HG03095 (cell line): ENCODE results near the gene PTTG1.

Experiments used
- ATAC-seq: cut with Tn5 transposase; IDR thresholded peaks from one replicate; pipeline ENCODE4 v1.9.1; 2021; ENCODE audit warnings: moderate library complexity; ENCODE audit not compliant: unreplicated experiment

PTTG1 gene

DNA sequence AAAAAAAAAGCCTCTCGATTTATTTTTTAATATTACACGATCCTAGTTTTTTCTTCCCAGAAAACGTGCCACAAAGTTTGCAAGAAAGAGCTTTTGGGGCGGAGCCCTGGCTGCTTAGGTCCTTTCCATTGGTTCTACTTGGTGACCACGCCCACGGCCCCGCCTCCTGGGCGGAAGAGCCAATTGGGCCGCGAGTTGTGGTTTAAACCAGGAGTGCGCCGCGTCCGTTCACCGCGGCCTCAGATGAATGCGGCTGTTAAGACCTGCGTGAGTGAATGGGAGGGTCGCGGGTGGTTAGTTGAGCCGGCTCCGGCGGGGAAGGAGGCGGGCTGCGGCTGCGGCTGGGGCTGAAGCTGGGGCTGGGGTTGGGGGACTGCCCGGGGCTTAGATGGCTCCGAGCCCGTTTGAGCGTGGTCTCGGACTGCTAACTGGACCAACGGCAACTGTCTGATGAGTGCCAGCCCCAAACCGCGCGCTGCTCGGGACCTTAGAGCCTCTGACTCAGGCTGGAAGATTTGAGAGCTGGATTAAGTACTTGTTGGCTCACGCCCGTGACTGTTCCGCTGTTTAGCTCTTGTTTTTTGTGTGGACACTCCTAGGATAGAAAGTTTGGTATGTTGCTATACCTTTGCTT is at the start of gene PTTG1:
PTTG1 (plus strand) TSS at position 231 of the 634 bp plus-strand sequence. CDS start 458 bp downstream, outside the sequence.
- ATAC-seq = peak; percentile 76

DNA sequence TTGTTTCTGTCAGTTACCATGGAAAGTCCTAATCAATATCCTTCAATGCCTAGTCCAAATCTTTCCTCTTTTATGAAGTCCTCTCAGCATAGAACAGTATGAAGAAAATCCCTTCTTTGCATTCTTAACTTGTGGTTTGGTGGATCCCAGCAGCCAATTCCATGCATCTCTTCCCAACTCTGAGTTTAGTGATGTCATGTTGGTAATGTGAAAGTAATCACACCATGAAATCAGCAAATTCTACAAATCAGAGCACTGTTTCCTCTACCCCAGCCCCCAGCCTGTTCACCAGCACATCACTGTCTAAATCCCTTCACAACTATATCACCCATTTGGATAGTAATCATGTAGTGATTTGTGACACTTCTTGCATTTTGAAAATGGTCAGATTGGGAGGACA is 46.5 kb upstream of the PTTG1 start:
- ATAC-seq = no peak

DNA sequence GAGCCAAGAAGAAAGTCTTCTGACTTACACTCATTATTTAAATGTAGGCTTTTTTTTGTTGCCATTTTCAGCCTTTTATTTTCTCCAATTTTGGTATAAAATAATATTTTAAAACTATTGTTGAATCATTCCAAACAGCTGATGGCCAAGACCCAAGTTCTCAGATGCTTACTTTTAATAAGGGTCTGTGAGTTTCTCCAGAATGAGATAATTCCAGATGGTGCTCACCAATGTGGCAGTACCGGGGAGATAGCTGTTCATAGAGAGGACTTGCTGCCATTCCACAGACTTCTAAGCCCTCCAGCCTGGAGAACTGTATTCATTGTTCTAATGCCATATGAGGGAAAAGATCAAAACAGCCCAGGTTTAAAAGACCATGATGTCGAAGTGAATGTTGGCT is 46.0 kb upstream of the PTTG1 start:
- ATAC-seq = no peak

DNA sequence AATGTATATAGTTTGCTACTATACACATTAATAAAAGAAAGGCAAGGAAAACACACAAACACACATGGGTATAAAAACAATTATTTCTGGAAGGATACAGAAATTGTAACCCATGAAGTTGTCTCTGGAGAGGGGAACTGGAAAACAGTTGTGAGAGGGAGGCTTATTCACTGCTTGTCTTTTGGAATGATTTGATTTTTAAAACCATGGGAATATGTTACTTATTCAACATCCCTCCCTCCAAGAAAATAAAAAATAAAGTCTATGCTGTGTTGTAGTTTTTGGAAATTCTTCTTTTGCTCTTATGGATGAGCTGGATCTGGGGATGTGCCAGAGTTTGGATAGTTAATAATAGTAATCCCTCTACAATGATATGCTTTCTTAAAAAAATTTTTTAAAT is 45.2 kb upstream of the PTTG1 start:
- no peak for ATAC-seq

DNA sequence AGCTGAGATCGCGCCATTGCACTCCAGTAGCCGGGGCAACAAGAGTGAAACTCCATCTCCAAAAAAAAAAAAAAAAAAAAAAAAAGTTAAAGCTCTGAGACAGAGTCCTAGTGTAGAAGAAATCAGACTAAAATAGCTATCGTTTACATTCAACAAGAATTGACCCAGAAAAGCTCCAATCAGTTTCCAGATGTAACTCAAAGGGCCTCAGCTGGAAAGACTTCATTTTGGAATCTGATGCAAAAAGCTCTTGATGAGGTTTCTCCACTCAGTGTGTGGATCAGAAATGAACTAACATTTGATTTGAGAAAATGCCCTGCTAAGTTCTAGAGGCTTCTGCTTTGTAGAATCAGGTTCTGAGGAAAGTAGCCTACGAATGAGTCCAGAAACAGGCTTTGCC is 44.0 kb upstream of the PTTG1 start:
- no peak for ATAC-seq

DNA sequence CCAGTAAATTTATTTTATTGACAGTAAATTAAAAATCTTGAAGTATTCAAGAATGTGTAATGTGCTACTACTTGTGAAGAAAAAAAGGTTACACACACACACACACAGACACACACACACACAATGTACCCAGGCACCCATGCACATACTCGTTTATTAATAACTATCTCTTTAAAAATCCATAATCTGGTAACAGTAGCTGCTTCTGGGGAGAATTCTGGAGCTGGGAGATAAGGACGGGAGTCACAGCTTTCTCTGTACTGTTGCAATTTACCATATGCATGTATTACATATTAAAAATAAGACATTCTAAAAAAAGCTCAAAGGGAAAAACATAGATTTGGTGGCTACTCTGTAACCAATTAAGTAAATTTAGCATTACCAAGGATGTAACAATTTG is 43.3 kb upstream of the PTTG1 start:
- no peak for ATAC-seq

DNA sequence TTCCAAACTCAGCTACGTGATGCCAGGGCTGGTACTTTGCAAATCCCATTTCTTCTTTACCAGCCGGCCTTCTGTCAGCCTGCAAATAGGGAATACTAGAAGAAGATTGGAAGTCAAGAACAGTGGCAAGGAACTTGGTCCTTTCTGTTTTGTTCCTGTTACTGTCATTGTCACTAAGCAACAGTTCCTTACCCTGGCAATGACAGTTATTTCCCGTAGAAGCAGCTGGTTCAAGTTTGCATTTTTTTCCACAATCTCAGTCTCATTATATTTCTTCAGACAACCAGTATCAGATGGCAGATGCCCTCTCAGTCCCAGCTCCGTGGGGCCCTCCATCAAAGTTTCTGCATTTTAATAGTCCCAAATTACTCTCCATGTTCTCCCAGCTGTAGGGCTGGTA is 42.1 kb upstream of the PTTG1 start:
- ATAC-seq = no peak

DNA sequence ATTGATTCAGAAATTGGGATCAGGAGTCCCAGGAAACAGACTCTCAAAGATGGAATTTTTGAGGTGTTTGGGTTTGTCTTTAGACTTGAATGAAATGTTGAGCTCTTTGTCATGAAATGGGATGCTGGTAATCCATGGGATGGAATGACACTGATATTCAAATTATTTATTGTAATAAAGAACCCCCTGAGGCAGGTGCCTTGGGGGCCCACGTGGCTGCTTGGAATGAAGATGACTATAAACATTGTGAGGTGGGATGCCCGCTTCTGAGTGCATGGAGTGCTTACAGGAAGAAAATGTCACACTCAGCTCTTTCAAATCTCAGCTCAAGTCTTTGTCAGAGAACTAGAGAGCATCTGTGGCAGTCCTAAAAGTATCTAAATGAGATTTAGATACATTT is 41.6 kb upstream of the PTTG1 start:
- no peak for ATAC-seq

DNA sequence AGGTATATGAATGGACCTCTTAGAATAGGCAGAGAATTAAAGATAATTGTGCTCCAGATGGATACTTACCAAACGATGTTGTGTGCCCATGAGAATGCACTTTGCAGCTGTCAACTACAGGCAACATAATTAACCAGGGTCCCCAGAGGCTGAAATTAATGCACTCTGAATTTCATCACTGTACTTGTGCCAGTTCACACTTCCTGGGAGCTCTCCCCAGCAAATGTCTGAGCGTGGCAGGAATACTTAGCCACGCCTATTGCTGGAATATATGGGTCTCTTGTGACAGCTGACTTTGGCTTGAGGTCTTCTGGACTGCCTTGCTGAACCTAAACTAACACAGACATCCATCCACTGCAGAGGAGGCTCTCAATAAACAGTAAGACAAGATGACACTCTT is 39.3 kb upstream of the PTTG1 start:
- no peak for ATAC-seq

DNA sequence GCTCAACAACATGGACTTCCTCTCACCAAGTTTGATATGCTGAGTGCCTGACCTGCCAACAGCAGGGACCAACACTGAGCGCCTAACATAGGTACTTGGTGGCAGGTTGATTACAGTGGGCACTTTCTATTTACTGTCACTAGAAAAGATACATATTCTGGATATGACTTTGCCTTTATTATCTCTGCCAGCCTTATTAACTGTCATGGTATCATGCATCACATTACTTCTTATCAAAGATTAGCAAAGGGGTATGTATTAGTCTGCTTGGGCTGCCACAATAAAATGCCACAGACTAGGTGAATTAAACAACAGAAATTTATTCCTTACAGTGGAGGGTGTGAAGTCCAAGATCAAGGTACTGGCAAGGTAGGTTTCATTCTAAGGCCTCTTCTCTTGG is 37.0 kb upstream of the PTTG1 start:
- no peak for ATAC-seq

DNA sequence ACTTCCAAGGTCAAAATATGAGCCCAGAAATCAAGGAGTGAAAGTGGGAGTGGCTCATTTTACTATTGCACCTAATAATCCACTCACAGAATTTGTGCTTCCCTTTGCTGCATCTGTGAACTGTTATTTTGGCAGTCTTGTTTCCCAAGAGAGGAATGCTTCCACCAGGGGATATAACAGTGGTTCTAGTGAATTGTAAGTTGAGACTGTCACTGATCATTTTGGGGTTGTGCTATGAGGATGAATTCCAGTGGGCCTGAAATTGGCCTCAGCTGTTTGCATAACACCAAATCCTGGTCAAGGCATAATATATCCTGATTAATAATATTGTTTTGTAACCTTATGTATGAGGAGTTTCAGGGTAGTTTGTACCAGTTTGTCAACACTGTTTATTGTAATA is 36.2 kb upstream of the PTTG1 start:
- ATAC-seq = no peak

DNA sequence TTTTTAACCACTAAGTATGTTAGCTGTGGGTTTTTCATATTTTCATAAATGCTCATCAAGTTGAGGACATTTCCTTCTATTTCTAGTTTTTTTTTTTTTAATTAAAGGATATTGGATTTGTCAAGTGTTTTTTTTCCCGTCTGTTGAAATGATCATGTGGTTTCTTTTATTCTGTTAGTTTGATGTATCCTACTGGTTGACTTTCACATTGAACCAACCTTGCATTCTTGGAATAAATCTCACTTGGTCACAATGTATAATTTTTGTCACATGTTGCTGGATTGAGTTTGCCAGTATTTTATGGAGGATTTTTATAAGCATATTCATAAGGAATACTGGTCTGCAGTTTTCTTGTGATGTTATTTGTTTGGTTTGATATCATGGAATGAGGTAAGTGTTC is 34.2 kb upstream of the PTTG1 start:
- no peak for ATAC-seq

DNA sequence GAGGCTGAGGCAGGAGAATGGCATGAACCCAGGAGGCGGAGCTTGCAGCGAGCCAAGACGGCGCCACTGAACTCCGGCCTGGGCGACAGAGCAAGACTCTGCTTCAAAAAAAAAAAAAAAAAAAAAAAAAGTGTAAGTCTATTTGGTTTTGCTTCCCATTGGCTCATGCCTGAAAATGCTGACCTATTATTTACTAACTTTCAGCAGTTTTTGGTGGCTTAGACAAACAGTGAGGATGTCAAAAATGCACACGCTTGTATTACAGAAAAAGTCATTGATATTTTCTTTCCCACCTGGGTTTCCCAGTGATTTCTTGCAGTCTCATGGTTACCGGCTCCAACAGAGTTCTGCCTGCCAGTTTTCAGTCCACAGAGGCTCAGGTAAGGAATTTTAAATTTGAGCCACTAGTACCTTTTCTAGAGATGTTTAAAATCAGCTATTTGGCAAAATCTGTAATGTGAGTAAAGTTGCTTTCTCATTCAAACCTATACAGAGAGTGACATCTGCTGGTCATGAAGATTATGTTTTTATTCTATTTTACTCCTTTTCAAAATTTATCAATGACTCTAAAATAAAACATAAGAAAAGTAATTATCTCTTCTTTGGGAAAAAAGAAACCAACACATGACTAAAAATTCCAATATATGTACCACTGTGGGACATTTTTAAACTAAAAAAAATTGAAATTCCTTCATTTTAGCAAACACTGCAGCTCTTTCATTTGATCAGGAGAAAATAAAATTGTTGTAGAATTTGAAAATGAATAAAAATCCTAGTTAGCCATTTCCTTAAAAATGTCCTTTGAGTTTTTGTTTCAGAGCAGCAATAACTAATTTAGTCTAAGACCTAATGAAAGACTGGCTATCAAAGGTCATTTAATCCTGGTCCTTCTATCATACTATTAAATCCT is 30.6 kb upstream of the PTTG1 start:
- no peak for ATAC-seq

DNA sequence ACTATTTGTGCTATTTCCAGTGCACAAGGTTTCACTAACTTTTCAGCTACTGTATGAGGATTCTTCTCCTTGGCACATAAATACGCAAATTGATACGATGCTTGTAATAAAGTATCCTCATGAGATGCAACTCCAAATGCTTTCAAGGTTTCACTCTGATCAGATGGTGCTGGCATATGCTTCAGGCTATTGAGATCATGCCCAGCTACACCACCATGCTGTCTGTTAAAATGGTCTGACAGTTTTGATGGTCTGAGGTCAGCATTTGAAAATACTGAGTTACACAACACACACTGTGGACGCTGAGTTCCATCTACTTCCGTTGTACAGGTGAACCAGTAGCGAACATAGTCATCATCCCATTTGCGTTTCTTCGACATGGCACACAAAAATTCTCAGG is 26.5 kb upstream of the PTTG1 start:
- ATAC-seq = no peak

DNA sequence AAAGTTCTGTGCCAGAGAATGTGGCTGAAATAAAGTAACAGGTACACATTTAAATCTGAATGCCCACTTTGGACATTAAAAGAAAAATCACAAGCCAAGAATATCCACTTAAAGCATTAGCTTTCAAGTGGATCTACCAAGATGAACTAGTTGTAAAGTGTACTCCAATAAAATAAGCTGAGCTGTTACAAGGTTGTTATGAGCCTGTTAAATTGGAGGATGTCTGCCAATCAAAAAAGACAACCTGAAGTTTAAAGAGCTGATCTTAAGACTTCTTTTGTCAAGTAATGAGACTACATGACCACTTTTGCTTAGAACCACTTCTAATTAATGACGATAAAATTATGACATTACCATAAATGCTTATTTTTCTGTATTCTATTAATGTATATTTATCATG is 24.2 kb upstream of the PTTG1 start:
- ATAC-seq = no peak

DNA sequence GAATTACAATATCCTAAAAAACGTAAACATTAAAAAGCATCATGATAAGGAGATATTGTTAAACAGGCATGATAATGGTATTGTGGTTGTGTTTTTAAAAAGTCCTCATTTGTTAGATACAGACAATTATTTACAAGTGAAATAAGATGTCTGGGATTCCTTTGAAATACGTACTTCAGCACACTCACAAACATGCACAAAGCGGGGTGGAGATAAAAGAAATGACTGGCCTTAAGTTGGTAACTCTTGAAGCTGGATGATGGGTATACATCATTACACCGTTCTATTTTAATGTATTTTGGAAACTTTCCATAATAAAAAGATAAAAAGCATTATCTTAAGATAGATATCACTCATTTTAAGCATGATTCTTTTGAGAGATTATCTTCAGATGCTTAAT is 22.8 kb upstream of the PTTG1 start:
- no peak for ATAC-seq

DNA sequence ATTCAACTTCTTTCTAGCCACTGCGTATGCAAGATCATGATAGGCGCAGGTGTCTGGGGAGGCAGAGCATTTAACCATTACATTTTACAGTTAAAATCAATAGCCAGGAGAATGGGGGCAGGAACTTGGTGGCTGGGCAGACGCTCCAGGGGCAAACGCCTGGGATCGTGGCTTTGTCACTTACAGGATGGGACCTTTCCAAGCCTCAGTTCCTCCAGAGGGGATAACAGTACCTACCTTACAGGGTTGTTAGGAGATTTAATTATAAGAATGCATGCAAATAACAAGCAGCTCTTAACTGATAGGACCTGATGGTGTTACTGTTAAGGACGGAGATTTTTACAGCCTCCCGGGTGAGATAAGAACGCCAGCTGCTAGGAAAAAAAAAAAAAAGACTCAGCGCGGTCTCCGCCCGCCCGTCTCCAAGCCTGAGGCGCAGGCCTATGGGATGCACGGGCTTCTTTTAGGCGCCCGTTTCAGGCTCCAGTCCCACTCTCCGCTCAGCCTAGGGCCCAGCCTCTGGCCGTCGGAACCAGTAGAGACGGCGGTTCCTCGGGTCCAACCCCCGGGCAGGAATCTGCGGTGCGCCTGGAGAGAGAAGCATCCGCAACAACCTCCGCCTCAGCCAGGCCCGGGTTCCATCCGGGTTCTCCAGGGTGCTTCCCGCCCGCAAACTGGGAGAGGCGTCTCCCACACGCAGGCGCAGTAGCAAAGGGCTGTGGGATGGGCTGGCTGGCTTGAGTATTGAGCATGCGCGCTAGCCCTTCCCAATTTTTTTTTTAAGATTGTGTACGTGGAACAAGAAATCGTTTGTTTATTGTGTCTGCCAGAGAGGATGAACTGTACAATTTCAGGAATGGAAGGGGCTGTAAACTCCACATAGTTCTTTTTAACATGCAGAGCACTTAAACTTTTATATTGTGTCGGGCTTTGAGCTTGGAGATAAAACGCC is 22.0 kb upstream of the PTTG1 start, which contains the start of gene FAM200C:
FAM200C (minus strand) TSS at position 653 of the 952 bp plus-strand sequence. CDS start 4,564 bp downstream, outside the sequence.
- peak; percentile 81 for ATAC-seq

DNA sequence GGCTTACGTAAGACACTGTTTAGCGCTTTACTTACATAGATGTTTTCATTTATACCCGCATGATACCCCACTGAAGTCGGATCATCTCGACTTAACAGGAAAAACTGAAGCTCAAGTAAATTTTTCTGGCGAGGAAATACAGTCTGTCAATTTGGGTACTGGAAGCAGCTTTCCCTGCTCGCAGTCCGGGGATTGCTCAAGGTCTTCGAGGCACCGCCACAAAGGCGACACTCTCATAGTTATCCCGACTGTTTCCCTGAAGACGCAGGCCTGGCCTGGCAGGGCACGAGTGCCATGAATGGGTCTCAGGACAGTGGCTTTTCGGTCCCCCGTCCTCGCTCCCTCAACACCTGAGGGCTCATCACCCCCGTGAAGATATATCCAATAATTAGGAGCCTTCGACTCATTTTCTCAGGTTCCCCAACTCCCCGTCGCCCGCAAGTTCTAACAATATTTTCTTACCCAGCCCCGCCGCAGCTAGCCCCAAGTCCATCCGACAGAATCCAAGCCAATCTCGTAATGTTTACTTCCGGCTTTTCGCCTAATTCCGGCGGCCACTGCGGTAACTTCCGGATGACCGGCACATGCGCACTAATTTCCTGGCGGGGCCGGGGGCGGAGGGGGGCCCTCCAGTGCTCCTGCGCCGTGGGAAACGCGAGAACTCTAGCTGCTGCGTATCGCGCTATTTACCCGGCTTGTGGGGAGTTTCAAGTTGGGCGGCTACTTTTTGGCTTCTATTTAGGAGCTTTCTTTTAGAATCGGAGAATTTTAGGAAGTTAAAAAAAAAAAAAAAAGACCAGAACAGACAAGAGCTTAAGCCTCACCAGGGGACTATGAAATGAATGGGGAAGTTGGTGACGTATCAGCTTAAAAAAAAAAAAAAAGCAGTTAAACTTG is 2.8 kb upstream of the PTTG1 start, which contains the start of gene SLU7:
SLU7 (minus strand) TSS at position 521 of the 897 bp plus-strand sequence. CDS start 3,787 bp downstream, outside the sequence.
- ATAC-seq = peak; percentile 60

DNA sequence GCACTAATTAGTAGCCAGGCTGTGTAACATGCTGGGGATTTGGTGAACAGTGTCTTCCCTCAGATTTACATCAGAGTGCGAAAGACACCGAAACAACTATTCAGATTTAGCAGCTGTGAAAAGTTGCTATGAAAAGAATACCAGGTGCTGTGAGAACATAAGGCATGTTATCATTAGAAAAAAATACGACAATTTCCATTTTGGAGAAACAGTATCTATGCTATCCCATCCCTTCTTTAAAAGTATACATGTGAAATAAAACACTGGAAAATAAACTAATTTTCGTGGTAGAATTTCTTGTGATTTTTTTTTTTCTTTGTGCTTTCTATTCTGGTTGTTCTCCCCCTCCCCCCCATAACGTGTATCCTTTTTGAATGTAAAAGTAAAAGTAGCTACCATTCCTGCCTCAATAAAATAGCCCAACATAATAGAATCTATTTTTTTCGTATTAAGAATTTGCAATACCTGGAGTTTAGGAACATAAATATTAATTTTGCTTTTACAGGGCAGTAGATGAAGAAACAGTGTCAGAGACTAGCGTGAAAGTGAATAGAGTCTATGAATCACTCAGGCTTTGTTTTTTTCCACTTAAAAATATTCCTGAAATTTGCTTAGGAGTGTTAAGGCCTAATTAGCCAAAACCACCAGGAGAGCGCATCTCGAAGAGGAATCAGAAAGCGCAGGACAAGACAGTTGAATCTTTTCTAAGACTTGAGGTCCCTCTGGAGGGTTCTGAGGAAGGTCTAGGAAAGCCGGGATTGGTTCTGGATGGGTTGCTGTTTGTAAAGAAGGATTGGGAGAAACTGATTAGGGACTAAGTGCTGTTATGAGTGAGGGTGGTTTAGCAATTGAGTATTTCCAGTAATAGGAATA is 2.0 kb upstream of the PTTG1 start:
- ATAC-seq = peak; percentile 34
